HCT116 (cell line): ENCODE results near the gene NUDT14. TPM values are rescaled to one million over a fixed set of nuclear protein-coding genes. Genes with fewer than 3 reads are reported as not detected.

Experiments used
- ATAC-seq: fragments of 200-7000 bp; cut with Tn5 transposase; 2 replicates; pipeline ENCODE4 v1.9.1; 2020; ENCODE audit warnings: mild to moderate bottlenecking, moderate library complexity
- BruUV-seq: library from RNA; stranded (reverse); fragments of 400-500 nt; replicated peaks from 2 replicates; lab custom pipeline; 2021; lab: Mats Ljungman, UMichigan
- CTCF ChIA-PET: fragments of 300-600 bp; sonication (Branson Sonifier 250); formaldehyde crosslinking; loops from one replicate; lab custom pipeline; 2021; ENCODE audit warnings: antibody characterized with exemption; lab: Charles Lee
- POLR2A ChIA-PET: fragments of 300-600, 350-600 bp; sonication (Branson Sonifier 250); formaldehyde crosslinking; loops from one replicate; lab custom pipeline; 2021; ENCODE audit warnings: antibody characterized with exemption; lab: Charles Lee
- RAD21 ChIA-PET, 2 experiments: fragments of 300-600 bp; sonication (Branson Sonifier 250); formaldehyde crosslinking; loops; one replicate each; lab custom pipeline; 2023; ENCODE audit warnings: low total read pairs in 2 of 2; ENCODE audit not compliant: uncharacterized antibody in 2 of 2, unreplicated experiment in 2 of 2, low non-redundant PET in 1 of 2; lab: Charles Lee
- DNase-seq: peaks from one replicate; pipeline ENCODE4 v3.0.0-alpha.2; 2010; ENCODE audit warnings: low read depth, low spot score
- H2AFZ ChIP-seq: fragments of 200-600 bp; shearing (Covaris generic), sonication (generic); 2 replicates; pipeline ENCODE4 v1.6.1; 2017; ENCODE audit warnings: low read depth, mixed run types, mixed read lengths, antibody characterized with exemption, low read length; ENCODE audit not compliant: poor library complexity, severe bottlenecking
- H3K27ac ChIP-seq: 2 replicates; pipeline ENCODE4 v1.5.1; 2012; ENCODE audit warnings: low read depth, low read length
- H3K27me3 ChIP-seq: fragments of 200-600 bp; sonication (generic); 2 replicates; pipeline ENCODE4 v1.6.1; 2016; ENCODE audit warnings: mixed run types, low read length, mixed read lengths; ENCODE audit not compliant: insufficient read depth
- H3K36me3 ChIP-seq, 2 experiments: fragments of 200-500 bp in 1 of 2; fragments of 200-600 bp in 1 of 2; sonication (Bioruptor generic) in 1 of 2; sonication (generic) in 1 of 2; 2 replicates each; pipeline versions ENCODE4 v1.5.1 to v1.6.1; 2014 to 2016; ENCODE audit warnings: low read length in 2 of 2, inconsistent platforms in 1 of 2, mixed read lengths in 1 of 2, mixed run types in 1 of 2; ENCODE audit not compliant: insufficient read depth in 2 of 2, control insufficient read depth in 1 of 2
- H3K4me1 ChIP-seq, 2 experiments: fragments of 200-600 bp in 1 of 2; sonication (generic) in 1 of 2; 2 replicates each; pipeline versions ENCODE4 v1.5.1 to v1.6.1; 2012 to 2017; ENCODE audit warnings: low read length in 2 of 2, inconsistent platforms in 1 of 2, mild to moderate bottlenecking in 1 of 2, mixed read lengths in 1 of 2, mixed run types in 1 of 2, moderate library complexity in 1 of 2; ENCODE audit not compliant: insufficient read depth in 2 of 2, control insufficient read depth in 1 of 2
- H3K4me2 ChIP-seq: fragments of 200-600 bp; sonication (generic); 2 replicates; pipeline ENCODE4 v1.6.1; 2017; ENCODE audit warnings: mixed run types, low read length, mixed read lengths
- H3K4me3 ChIP-seq, 2 experiments: fragments of 200-600 bp in 1 of 2; sonication (generic) in 1 of 2; replicated peaks in 1 of 2; 2 replicates each; pipeline ENCODE4 v1.5.1; 2011 to 2016; ENCODE audit warnings: low read length in 2 of 2, control low read depth in 1 of 2, low read depth in 1 of 2, mild to moderate bottlenecking in 1 of 2, mixed read lengths in 1 of 2, mixed run types in 1 of 2
- H3K79me2 ChIP-seq: fragments of 200-600 bp; sonication (generic); 2 replicates; pipeline ENCODE4 v1.6.1; 2017; ENCODE audit warnings: mild to moderate bottlenecking, mixed run types, low read length, moderate library complexity, mixed read lengths; ENCODE audit not compliant: insufficient read depth
- H3K9ac ChIP-seq: fragments of 200-600 bp; sonication (generic); 2 replicates; pipeline ENCODE4 v1.6.1; 2016; ENCODE audit warnings: low read length, mixed read lengths
- H3K9me2 ChIP-seq: fragments of 200-600 bp; sonication (generic), shearing (Covaris generic); 2 replicates; pipeline ENCODE4 v1.6.1; 2017; ENCODE audit warnings: mixed run types, mild to moderate bottlenecking, moderate library complexity; ENCODE audit not compliant: insufficient read depth
- H3K9me3 ChIP-seq, 2 experiments: fragments of 200-500 bp in 1 of 2; fragments of 200-600 bp in 1 of 2; sonication (Bioruptor generic) in 1 of 2; sonication (generic) in 1 of 2; 2 replicates each; pipeline ENCODE4 v1.6.1; 2014 to 2017; ENCODE audit warnings: low read length in 2 of 2, mixed read lengths in 2 of 2, inconsistent platforms in 1 of 2, low read depth in 1 of 2, mild to moderate bottlenecking in 1 of 2, mixed run types in 1 of 2, moderate library complexity in 1 of 2; ENCODE audit not compliant: control insufficient read depth in 1 of 2, insufficient read depth in 1 of 2
- H4K20me1 ChIP-seq: fragments of 200-600 bp; sonication (generic), shearing (Covaris generic); 2 replicates; pipeline ENCODE4 v1.6.1; 2017; ENCODE audit warnings: mixed run types, mild to moderate bottlenecking, moderate library complexity; ENCODE audit not compliant: insufficient read depth
- ATF3 ChIP-seq: IDR thresholded peaks from 2 replicates; pipeline ENCODE4 v1.6.1; 2012
- CBX3 ChIP-seq: IDR thresholded peaks from 2 replicates; pipeline ENCODE4 v1.6.1; 2012; ENCODE audit warnings: low read depth
- CTCF ChIP-seq, 3 experiments: fragments of 200-600 bp in 1 of 3; sonication (generic) in 1 of 3; IDR thresholded peaks in 2 of 3; conservative IDR thresholded peaks in 1 of 3; 2 replicates each; pipeline ENCODE4 v1.5.1; 2012 to 2017; ENCODE audit warnings: low read depth in 2 of 3, low read length in 2 of 3, antibody characterized with exemption in 1 of 3, borderline replicate concordance in 1 of 3, control low read depth in 1 of 3, mild to moderate bottlenecking in 1 of 3, mixed read lengths in 1 of 3, mixed run types in 1 of 3, moderate library complexity in 1 of 3; ENCODE audit not compliant: insufficient read depth in 1 of 3
- EGR1 ChIP-seq: IDR thresholded peaks from 2 replicates; pipeline ENCODE4 v1.6.1; 2012; ENCODE audit warnings: low read depth
- ELF1 ChIP-seq: IDR thresholded peaks from 2 replicates; pipeline ENCODE4 v1.6.1; 2012; ENCODE audit warnings: low read depth, borderline replicate concordance
- EZH2 ChIP-seq: fragments of 200-600 bp; sonication (generic); IDR thresholded peaks from 2 replicates; pipeline ENCODE4 v1.6.1; 2017; ENCODE audit warnings: antibody characterized with exemption, mixed run types
- EZH2phosphoT487 ChIP-seq: fragments of 200-600 bp; IDR thresholded peaks from 2 replicates; pipeline ENCODE4 v1.6.1; 2018; ENCODE audit warnings: antibody characterized with exemption, borderline replicate concordance
- FOSL1 ChIP-seq: IDR thresholded peaks from 2 replicates; pipeline ENCODE4 v1.6.1; 2012; ENCODE audit warnings: low read depth
- JUND ChIP-seq: IDR thresholded peaks from 2 replicates; pipeline ENCODE4 v1.6.1; 2012
- MAX ChIP-seq: IDR thresholded peaks from 2 replicates; pipeline ENCODE4 v1.6.1; 2012
- POLR2AphosphoS5 ChIP-seq: IDR thresholded peaks from 2 replicates; pipeline ENCODE4 v1.6.1; 2011; ENCODE audit warnings: mild to moderate bottlenecking, low read depth, low read length, moderate library complexity
- SIN3A ChIP-seq: IDR thresholded peaks from 2 replicates; pipeline ENCODE4 v1.6.1; 2012; ENCODE audit warnings: low read depth
- SP1 ChIP-seq: IDR thresholded peaks from 2 replicates; pipeline ENCODE4 v1.6.1; 2012; ENCODE audit warnings: low read depth
- SRF ChIP-seq: IDR thresholded peaks from 2 replicates; pipeline ENCODE4 v1.6.1; 2012; ENCODE audit warnings: low read depth
- YY1 ChIP-seq: IDR thresholded peaks from 2 replicates; pipeline ENCODE4 v1.6.1; 2011; ENCODE audit warnings: low read length, low read depth, moderate library complexity, mild to moderate bottlenecking; ENCODE audit not compliant: insufficient replicate concordance; ENCODE audit errors: extremely low read depth
- ZBTB33 ChIP-seq: IDR thresholded peaks from 2 replicates; pipeline ENCODE4 v1.6.1; 2011; ENCODE audit warnings: mild to moderate bottlenecking, low read length, moderate library complexity; ENCODE audit not compliant: insufficient replicate concordance; ENCODE audit errors: extremely low read depth
- ZFX ChIP-seq: fragments of 450-650 bp; IDR thresholded peaks from 2 replicates; pipeline ENCODE4 v1.6.1; 2017
- ZNF274 ChIP-seq: fragments of 200-500 bp; sonication (Bioruptor generic); IDR thresholded peaks from 2 replicates; pipeline ENCODE4 v1.6.1; 2014; ENCODE audit warnings: mild to moderate bottlenecking, low read depth, low read length, inconsistent platforms
- intact Hi-C: fragments of 100-400 bp; cut with micrococcal nuclease; formaldehyde crosslinking; loops from 2 replicates; pipeline ENCODE4 v1.10.0; 2022
- total RNA-seq: library from RNA; stranded (reverse); gene quantifications from one replicate; pipeline ENCODE4 v1.2.1, GENCODE V29; 2021; ENCODE audit not compliant: unreplicated experiment

The NUDT14 gene
- total RNA-seq, 1 experiment from 2014 or later: 56.1 TPM

- Histone ChIP-seq H3K9me2 (no peaks in the 10 kb centered on the region), H3K4me1 (peaks cover 16 to 38% of the 10 kb centered on the region in 2 experiments), H4K20me1 (no peaks in the 10 kb centered on the region), H3K9ac (no peak overlapping the region), H3K36me3 (no peaks in the 10 kb centered on the region), H2AFZ (no peak overlapping the region), H3K9me3 (no peaks in the 10 kb centered on the region), H3K4me3 (no peak overlapping the region), H3K79me2 (no peaks in the 10 kb centered on the region), H3K27me3 (no peaks in the 10 kb centered on the region), H3K4me2 (no peak overlapping the region), H3K27ac (no peak overlapping the region)
- TF ChIP-seq SP1: no peak
- no peak for TF ChIP-seq ATF3
- TF ChIP-seq ZNF274: no peak
- TF ChIP-seq ZBTB33: no peak
- no peak for TF ChIP-seq EZH2phosphoT487
- TF ChIP-seq SIN3A: no peak
- no peak for TF ChIP-seq EGR1
- TF ChIP-seq ELF1: no peak
- no peak for TF ChIP-seq JUND
- TF ChIP-seq FOSL1: no peak
- TF ChIP-seq EZH2: no peak
- TF ChIP-seq YY1: no peak
- TF ChIP-seq CBX3: no peak
- TF ChIP-seq MAX: no peak
- no peak for TF ChIP-seq ZFX
- no peak for TF ChIP-seq POLR2AphosphoS5
- TF ChIP-seq CTCF (IDR thresholded peaks at IDR 0.05 in 2 of 3, conservative IDR thresholded peaks at IDR 0.05 in 1 of 3; ENCODE audit: borderline replicate concordance in 1 of 3, insufficient read depth in 1 of 3, low read depth in 2 of 3, low read length in 2 of 3): no peak
- no peak for TF ChIP-seq SRF
- ChIA-PET CTCF (no interaction called here), POLR2A (no interaction called here), RAD21 (no interaction called here)
- no TSS peak for BruUV-seq
- intact Hi-C loops: no loop called here
- no peak for ATAC-seq
- no peak for DNase-seq
Measured at GRCh38 chr14:105179191-105179590, 1.9 kb downstream of the NUDT14 start.
